Hippocampal formation (tissue), 2 donors: ENCODE measurements around the gene NARS2.
"Not testable (repeated sequence)": the region's sequence is repeated elsewhere in the genome, so short reads cannot be mapped to it uniquely, and the experiment has no call there.

Experiments
- DNase-seq, 2 donors: peaks; one replicate each; lab custom pipeline; 2025; lab: John Stamatoyannopoulos, UW

Gene NARS2

GRCh38 chr11:78542007-78542406 lies 32.7 kb downstream of the NARS2 start:
- no peak for DNase-seq

- no peak for DNase-seq
Measured at GRCh38 chr11:78541537-78541936, 33.1 kb downstream of the NARS2 start.

GRCh38 chr11:78540256-78540655 lies 34.4 kb downstream of the NARS2 start:
- no peak for DNase-seq

- no peak for DNase-seq
Measured at GRCh38 chr11:78539506-78539905, 35.2 kb downstream of the NARS2 start.

- DNase-seq, result no peak
Measured at GRCh38 chr11:78536933-78537332, 37.7 kb downstream of the NARS2 start.

GRCh38 chr11:78535920-78536319 lies 38.7 kb downstream of the NARS2 start:
- no peak for DNase-seq

GRCh38 chr11:78535027-78535426 lies 39.6 kb downstream of the NARS2 start:
- no peak for DNase-seq

GRCh38 chr11:78533399-78533798 lies 41.3 kb downstream of the NARS2 start:
- no peak for DNase-seq

- DNase-seq, result no peak
Measured at GRCh38 chr11:78532991-78533390, 41.7 kb downstream of the NARS2 start.

- no peak for DNase-seq
Measured at GRCh38 chr11:78526497-78527146, 48.0 kb downstream of the NARS2 start.

- DNase-seq, result no peak
Measured at GRCh38 chr11:78525720-78526119, 48.9 kb downstream of the NARS2 start.

- DNase-seq, result no peak
Measured at GRCh38 chr11:78520230-78520629, 54.4 kb downstream of the NARS2 start.

GRCh38 chr11:78516281-78516680 lies 58.4 kb downstream of the NARS2 start:
- no peak for DNase-seq

GRCh38 chr11:78514922-78515502 lies 59.7 kb downstream of the NARS2 start:
- DNase-seq, result no peak

- DNase-seq, result not testable (repeated sequence)
Measured at GRCh38 chr11:78513085-78513484, 61.6 kb downstream of the NARS2 start.

- no peak for DNase-seq
Measured at GRCh38 chr11:78510597-78510996, 64.1 kb downstream of the NARS2 start.

- no peak for DNase-seq
Measured at GRCh38 chr11:78510025-78510596, 64.6 kb downstream of the NARS2 start.

- DNase-seq, result no peak
Measured at GRCh38 chr11:78504708-78505107, 70.0 kb downstream of the NARS2 start.

- DNase-seq, result no peak
Measured at GRCh38 chr11:78504181-78504580, 70.5 kb downstream of the NARS2 start.

- no peak for DNase-seq
Measured at GRCh38 chr11:78499971-78500370, 74.7 kb downstream of the NARS2 start.

- no peak for DNase-seq
Measured at GRCh38 chr11:78497293-78497692, 77.4 kb downstream of the NARS2 start.

- no peak for DNase-seq
Measured at GRCh38 chr11:78493413-78493975, 81.2 kb downstream of the NARS2 start.

GRCh38 chr11:78492973-78493372 lies 81.7 kb downstream of the NARS2 start:
- DNase-seq, result no peak
